DMS53 (cell line): ENCODE results near the gene AP2A1.

ENCODE experiments used
- DNase-seq: peaks from one replicate; lab custom pipeline; 2025; lab: John Stamatoyannopoulos, UW

The AP2A1 gene

DNA sequence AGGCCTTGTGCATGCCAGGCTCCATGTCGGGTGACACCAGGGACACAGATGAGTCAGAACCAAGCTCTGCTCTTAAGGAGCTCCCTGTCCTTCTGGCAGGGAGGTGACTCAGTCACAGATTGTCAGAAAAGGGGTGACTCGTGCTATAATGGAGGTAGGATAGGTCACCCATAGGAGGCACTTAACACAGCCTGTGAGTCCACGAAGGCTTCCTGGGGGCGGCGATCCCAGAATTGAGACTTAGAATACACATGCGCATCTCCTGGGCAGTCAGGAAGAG, 26.7 kb downstream of the AP2A1 start:
- peak; percentile 47 for DNase-seq

DNA sequence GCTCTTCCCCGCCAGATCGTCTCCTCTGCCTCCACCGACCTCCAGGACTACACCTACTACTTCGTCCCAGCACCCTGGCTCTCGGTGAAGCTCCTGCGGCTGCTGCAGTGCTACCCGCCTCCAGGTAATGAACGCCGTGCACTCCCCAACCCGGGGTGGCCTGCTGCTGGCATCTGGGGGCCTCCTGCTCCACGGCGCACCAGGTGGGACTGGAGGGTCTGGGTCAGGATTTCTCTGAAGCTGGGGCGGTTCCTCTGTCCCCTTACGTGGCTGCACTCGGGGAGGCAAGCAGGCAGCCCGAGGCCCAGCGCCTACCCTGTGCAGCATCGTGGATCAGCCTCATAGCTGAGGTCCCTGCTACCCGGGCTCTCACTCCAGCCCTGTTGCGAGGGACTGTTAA, 28.8 kb downstream of the AP2A1 start:
- no peak for DNase-seq

DNA sequence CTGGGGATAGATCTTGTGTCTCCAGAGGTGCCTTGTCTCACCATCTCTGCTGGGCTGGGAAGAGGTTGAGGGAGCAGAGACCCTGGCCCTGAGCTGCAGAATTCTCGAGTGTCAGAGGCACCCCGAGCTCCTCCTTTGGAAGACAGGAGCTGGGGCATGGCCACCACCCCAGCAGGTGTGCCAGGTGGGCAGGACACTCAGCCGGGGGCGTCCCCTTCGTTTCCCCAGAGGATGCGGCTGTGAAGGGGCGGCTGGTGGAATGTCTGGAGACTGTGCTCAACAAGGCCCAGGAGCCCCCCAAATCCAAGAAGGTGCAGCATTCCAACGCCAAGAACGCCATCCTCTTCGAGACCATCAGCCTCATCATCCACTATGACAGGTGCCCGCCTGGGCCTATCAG, 31.8 kb downstream of the AP2A1 start:
- no peak for DNase-seq

DNA sequence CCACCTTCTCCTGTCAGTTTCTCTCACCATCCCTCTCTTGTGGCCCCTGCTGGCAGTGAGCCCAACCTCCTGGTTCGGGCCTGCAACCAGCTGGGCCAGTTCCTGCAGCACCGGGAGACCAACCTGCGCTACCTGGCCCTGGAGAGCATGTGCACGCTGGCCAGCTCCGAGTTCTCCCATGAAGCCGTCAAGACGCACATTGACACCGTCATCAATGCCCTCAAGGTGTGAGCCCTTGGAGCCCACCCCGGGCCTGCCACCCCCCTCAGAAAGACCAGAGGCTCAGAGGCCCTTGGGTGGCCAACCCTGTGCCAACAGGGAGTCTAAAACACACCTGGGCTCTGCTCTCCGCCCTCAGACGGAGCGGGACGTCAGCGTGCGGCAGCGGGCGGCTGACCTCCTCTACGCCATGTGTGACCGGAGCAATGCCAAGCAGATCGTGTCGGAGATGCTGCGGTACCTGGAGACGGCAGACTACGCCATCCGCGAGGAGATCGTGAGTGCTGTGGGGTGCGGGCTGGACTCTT, 32.5 kb downstream of the AP2A1 start:
- no peak for DNase-seq

DNA sequence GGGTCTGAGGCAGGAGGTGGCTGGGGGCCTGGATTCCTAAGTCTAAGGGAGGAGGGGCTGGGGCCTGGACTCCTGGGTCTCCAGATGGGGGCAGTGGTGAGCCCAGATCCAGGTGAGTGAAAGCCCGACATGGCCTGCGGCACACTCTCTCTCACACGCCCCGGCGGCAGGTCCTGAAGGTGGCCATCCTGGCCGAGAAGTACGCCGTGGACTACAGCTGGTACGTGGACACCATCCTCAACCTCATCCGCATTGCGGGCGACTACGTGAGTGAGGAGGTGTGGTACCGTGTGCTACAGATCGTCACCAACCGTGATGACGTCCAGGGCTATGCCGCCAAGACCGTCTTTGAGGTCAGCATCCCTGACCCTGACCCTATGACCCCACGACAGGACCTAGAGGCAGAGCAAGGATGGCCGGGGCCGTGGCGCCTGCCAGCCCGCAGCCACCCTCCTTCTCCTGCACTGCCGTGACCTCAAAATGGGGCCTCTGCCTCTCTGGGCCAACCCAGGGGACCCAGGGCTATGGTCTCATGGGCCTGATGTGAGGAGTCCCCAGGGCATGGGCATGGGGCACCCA, 33.1 kb downstream of the AP2A1 start:
- DNase-seq: peak; percentile 38

DNA sequence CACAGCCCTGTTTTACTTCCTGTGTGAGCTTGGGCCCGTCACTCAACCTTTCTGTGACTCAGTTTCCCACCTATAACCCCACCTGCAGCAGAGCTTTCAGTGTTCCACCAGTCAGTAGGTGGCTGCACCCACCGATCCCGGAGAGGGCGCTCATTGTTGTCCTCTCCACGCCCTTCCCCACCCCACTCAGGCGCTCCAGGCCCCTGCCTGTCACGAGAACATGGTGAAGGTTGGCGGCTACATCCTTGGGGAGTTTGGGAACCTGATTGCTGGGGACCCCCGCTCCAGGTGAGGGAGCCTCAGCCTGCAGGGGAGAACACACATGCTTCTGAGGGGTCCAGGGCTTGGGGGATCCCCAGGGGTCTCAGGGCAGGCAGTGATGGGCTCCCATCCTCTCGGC, 34.0 kb downstream of the AP2A1 start:
- DNase-seq: no peak

DNA sequence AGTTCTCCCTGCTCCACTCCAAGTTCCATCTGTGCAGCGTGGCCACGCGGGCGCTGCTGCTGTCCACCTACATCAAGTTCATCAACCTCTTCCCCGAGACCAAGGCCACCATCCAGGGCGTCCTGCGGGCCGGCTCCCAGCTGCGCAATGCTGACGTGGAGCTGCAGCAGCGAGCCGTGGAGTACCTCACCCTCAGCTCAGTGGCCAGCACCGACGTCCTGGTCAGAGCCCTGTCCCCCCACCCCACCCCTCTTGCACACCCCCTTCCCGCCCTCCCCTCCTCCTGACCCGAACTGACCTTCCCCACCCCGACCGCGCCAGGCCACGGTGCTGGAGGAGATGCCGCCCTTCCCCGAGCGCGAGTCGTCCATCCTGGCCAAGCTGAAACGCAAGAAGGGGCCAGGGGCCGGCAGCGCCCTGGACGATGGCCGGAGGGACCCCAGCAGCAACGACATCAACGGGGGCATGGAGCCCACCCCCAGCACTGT, 34.6 kb downstream of the AP2A1 start:
- DNase-seq: peak; percentile 60

DNA sequence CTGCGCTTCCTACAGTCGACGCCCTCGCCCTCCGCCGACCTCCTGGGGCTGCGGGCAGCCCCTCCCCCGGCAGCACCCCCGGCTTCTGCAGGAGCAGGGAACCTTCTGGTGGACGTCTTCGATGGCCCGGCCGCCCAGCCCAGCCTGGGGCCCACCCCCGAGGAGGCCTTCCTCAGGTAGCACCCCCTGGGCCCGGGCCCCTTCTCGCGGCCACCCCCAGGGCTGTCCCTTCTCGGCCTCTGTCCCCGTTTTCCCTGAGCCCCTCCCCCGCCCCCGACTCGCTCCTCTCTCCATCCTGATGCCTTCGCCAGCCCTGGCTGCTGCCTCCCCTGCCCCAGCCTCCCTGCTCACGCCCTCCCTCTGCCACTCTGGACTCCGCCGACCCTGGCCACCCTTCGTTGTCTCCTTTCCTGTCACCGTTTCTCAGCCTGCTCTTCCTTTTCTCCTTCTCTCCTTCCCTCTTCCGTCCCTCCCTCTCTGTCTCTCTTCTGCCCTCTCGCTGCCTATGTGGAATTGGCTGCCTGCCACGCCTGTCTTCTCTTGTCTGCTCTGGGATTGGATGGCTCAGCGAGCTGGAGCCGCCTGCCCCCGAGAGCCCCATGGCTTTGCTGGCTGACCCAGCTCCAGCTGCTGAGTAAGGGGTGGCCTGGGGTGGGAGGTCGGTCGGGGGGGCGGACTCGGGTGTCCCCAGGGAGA, 35.3 kb downstream of the AP2A1 start:
- peak; percentile 93 for DNase-seq

DNA sequence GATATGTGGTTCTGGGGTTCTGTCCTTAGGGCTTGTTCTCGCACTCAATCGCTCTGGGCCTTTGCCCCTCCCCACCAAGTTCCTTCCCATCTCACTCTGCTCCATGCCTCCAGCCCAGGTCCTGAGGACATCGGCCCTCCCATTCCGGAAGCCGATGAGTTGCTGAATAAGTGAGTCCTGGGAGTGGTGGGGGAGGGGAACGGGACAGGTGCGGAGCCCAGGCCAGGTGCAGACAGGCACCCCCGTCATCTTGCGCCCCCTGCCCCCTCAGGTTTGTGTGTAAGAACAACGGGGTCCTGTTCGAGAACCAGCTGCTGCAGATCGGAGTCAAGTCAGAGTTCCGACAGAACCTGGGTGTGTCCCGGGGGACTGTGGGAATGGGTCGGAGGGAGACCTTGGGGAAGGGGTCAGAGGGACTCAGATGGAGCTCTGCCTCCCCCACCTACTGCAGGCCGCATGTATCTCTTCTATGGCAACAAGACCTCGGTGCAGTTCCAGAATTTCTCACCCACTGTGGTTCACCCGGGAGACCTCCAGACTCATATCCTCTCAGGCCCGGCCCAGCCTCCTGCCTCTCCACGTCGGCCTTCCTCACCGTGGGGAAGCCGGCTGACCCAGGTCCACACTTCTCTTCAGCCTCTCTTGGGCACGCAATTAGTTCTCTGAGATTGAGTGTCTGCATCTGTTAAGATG, 36.2 kb downstream of the AP2A1 start:
- peak; percentile 93 for DNase-seq

DNA sequence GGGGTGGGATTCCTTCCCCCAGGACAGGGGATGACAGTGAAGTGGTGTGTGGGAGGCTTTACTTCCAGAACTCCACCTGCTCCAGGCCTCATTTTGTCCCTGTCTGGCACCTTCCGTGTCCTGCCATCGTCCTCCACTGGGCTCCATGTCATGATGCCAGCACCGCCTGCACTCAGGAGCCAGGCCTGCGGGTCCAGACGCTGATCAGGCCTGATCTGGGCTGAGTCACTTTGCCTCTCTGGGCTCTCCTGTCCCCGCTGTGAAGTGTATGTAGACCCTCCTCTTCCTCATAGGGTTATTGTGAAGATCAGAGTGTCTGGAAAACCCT, 36.7 kb downstream of the AP2A1 start:
- DNase-seq: peak; percentile 59

DNA sequence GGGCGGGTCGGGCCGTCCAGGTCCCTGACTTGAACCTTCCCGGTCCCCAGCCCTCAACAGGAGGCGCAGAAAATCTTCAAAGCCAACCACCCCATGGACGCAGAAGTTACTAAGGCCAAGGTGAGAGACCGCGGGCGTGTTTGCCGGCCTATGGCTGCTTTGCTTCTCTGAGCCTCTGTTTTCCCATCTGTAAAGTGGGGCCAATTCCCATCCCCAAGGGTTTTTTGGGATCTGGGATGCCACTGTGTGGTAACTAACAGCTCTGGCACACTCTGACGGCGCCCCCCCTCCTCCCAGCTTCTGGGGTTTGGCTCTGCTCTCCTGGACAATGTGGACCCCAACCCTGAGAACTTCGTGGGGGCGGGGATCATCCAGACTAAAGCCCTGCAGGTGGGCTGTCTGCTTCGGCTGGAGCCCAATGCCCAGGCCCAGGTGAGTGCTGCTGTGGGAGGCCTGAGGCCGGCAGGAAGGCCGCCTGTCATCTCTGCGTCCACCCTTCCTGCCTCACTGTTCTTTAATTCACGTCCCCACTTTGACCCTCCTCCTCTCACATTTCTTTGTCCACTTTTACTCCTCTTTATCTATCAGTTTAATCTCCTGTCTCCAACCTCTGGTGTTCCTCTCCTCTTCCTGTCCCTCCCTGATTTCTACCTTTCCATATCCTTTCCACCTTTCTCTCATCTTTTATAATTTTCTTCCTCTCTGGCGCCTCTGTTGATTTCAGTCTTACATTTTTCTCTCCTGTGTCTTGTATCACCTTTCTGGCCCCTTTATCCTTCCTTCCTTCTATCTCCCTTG, 39.2 kb downstream of the AP2A1 start:
- no peak for DNase-seq

DNA sequence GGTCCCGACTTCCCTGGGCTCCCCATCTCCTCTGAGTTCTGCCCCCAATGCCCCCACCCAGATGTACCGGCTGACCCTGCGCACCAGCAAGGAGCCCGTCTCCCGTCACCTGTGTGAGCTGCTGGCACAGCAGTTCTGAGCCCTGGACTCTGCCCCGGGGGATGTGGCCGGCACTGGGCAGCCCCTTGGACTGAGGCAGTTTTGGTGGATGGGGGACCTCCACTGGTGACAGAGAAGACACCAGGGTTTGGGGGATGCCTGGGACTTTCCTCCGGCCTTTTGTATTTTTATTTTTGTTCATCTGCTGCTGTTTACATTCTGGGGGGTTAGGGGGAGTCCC, 39.8 kb downstream of the AP2A1 start:
- DNase-seq: no peak

DNA sequence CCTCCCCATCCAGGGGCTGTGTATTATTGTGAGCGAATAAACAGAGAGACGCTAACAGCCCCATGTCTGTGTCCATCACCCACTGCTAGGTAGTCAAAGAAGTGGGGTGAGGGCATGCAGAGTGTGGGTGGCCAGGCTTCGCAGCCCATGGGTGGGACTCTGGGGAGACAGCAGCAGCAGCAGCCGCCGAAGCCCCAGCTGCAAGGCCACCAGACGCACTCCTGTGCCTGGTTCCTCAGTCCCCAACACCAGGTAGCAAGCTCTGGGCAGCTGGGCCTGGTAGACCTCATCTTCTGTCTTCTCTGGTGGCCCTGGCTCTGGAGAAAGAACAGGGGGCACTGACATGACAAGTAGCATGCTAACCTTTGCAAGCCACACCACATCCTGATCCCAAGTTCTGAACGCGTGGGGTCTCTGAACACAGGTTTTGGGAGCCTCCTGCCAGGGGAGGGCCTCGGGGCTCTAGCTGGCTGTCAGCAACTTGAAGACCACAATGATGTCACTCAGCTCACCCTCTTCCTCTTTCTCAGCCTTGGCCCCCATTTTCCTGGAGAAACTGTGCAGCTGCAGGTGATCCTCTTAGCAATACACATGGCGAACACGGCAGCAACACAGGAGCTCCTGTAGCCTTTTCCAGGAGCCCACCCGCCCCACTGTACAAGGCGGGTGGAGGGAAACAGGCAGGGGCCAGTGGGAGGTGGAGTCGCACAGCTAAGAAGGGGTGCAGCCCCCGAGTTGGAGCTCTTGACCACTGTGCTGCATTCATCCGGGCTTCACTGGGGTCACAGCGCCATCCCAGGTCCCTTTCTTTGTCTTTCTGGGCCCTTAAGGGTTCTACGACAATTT, 40.5 kb downstream of the AP2A1 start:
- peak; percentile 22 for DNase-seq

DNA sequence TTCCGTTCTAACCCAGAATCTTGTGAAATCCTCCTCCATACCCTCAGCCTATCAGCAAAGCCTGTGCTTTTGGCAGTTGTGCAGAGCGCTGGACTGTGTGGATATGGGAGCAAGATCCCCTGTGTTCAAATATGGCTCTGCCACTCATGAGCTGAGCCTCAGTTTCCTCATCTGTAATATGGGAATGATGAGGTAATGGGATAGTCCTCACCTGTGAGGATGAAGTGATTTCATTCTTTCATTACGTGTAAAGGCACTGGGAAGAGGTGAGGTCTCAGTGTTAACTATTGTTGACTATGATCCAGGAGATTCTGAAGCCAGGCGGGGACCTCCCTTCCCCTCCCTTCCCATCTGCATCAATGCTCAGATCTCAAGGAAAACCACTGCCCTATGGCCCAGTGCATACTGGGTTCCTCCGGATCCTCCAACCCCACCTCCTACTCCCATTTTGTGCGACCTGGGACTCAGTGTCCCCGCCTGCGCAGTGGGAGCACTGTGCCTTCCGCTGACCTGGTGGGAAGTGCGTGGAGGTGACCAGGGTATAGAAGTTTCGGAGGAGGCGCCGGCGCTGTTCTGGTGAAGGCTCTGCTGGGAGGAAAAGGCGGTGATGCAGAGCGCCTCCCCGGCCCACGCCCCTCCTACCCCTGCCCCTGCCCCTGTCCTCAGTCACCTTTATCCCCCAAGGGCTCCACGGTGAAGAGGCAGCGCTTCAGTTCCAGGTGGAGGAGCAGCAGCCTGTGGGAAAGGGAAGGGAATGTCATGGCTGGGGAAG, 41.3 kb downstream of the AP2A1 start:
- no peak for DNase-seq

DNA sequence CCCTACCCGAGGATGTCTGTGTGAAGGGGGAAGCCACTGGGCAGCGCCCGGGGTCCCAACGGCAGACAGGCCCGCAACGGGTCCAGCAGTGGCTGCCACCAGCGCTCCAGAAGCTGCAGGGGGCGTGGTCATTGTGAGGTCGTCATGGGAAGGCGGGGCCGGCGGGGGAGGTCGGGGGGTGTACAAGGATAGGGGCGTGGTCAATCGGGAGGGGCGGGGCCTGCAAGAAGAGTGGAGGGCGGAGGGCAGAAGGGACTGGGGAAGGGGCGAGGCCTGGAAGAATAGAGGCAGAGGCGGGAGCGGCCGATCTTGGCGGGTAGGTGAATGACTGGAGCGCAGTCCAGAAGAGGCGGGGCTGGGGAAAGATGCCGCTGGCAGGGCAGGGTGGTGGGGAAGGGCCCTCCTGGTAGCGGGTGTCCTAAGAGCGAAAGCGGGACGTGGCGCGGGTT, 41.9 kb downstream of the AP2A1 start:
- peak; percentile 96 for DNase-seq

DNA sequence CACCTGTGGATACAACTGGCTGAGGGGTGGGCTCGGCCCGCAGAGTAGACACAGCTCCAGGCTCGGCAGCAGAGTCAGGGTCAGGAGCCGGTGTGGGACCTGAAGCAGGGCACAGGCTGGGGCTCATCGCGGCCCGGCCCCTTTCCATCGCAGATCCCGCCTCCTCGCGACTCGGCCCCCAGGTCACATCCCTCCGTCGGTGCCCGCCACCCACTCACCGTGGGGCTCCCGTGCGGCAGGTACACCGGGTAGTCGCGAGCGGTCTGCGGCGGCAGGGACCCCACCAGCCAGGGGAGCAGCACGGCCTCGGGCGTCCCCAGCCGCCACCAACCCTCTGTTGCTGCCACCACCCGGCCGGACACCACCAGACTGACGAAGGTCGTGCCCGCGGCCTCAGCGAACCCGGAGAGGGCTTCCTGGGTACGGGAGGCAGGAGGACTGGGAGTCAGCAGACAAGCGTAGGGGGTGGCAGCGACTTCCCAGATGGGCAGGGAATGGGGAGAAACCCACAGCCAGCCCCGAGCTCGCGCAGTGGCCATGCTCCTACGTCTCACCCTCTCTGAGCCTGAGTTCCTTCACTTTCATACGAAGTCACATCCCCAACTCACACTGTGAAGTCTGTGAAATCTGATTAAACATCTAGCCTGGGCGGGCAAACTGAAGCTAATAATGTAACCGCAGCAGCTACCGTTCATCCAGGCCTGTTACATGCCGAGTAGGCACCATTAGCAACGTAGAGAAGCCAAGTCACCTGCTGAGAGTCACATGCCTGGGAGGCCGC, 42.5 kb downstream of the AP2A1 start:
- peak; percentile 86 for DNase-seq

DNA sequence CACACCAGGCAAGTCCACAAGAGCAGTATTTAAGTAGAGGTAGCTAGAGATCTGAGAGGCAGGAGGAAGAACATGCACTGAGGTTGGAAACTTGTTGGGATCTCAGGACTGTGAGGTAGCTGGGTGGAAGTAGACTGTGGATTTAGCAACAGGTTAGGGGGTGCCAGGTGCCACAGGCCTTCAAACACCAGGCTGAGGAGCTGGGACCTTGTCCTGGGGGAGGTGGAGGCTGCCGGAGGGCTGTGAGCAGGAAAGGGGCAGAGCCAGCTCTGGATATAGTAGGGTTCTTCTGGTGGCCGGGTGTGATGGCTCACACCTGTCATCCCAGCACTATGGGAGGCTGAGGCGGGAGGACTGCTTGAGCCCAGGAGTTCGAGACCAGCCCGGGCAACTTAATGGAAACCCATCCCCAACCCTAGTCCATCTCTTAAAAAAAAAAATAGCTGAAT, 43.2 kb downstream of the AP2A1 start:
- no peak for DNase-seq

DNA sequence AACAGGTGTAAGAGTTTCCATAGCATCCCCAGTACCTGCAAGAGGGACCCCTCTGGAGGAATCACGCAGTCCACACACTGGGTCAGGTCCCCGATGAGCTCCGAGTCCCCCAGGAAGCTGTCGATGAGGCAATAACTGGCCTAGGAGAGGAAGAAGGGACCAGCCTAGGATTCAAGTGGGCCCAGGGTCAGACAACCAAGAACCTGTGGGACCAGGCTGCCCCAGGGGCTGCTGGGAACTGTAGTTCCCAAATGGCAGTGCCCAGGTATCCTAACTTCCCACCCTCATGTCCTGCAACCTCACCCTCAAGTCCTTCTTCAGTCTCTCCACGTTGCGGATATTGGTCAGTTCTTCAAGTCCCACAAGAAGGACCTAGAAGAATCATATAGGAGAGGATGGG, 44.5 kb downstream of the AP2A1 start:
- peak; percentile 44 for DNase-seq

DNA sequence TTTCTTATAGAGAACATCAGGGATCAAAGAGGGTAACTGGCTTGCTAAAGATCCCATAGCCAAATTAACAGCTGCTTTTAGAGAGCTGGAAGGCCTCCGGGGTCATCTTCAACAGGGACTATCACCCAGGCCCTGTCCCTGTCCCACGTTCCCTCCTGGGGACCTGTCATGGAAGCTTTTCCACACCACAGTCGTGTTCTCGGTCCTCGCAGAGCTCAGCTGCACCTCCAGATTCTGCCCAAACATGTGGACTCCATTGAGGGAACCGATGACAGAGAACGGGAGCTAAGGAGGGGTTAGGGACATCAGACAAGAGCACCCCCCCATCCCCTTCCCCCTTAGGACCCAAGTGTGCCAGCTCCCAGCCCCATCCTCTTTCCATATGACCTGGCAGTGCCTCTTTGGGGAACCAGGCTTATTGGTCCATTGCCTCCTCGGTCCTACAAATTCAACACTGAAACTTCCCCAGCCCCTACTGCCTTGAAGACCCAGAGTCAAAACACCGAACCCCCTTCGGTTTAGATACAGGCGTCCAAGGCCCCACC, 45.7 kb downstream of the AP2A1 start:
- DNase-seq: peak; percentile 44
